Fibroblast of lung (primary cell): ENCODE measurements around the gene SH3BP4. TPM values are rescaled to one million over a fixed set of nuclear protein-coding genes. Genes with fewer than 3 reads are reported as not detected.

Experiments used
- DNase-seq, 2 donors: peaks; one replicate each; pipeline versions ENCODE4 v3.0.0 to v3.0.0-alpha.2; 2010; ENCODE audit warnings: low read depth in 2 of 2
- H2AFZ ChIP-seq: 2 replicates; pipeline ENCODE4 v1.5.1; 2012; ENCODE audit warnings: low read length, control low read depth, inconsistent platforms
- H3K27ac ChIP-seq: 2 replicates; pipeline ENCODE4 v1.5.1; 2011; ENCODE audit warnings: low read length, control low read depth; ENCODE audit not compliant: insufficient read depth
- H3K27me3 ChIP-seq: 2 replicates; pipeline ENCODE4 v1.5.1; 2011; ENCODE audit warnings: mild to moderate bottlenecking, low read length; ENCODE audit not compliant: control insufficient read depth, insufficient read depth
- H3K36me3 ChIP-seq: 2 replicates; pipeline ENCODE4 v1.5.1; 2011; ENCODE audit warnings: low read length; ENCODE audit not compliant: control insufficient read depth, insufficient read depth
- H3K4me1 ChIP-seq: 2 replicates; pipeline ENCODE4 v1.5.1; 2011; ENCODE audit warnings: low read length; ENCODE audit not compliant: control insufficient read depth, insufficient read depth; ENCODE audit errors: extremely low read depth
- H3K4me2 ChIP-seq: 2 replicates; pipeline ENCODE4 v1.5.1; 2011; ENCODE audit warnings: low read length, control low read depth; ENCODE audit not compliant: insufficient read depth; ENCODE audit errors: extremely low read depth
- H3K4me3 ChIP-seq, 4 experiments: fragments of 200-600 bp in 1 of 4; sonication (generic) in 1 of 4; replicated peaks in 1 of 4; 2 replicates each; pipeline ENCODE4 v1.5.1; 2011 to 2016; ENCODE audit warnings: low read length in 4 of 4, low read depth in 3 of 4, mild to moderate bottlenecking in 3 of 4, control low read depth in 2 of 4, inconsistent platforms in 1 of 4, mixed read lengths in 1 of 4; ENCODE audit not compliant: insufficient read depth in 1 of 4; ENCODE audit errors: control extremely low read depth in 1 of 4
- H3K79me2 ChIP-seq: 2 replicates; pipeline ENCODE4 v1.5.1; 2012; ENCODE audit warnings: mild to moderate bottlenecking, low read length, inconsistent platforms; ENCODE audit not compliant: control insufficient read depth, insufficient read depth
- H3K9ac ChIP-seq: 2 replicates; pipeline ENCODE4 v1.5.1; 2011; ENCODE audit warnings: mild to moderate bottlenecking, low read length, control low read depth; ENCODE audit not compliant: insufficient read depth
- H3K9me3 ChIP-seq: 2 replicates; pipeline ENCODE4 v1.5.1; 2012; ENCODE audit warnings: low read depth, low read length; ENCODE audit not compliant: control insufficient read depth, insufficient read depth
- H4K20me1 ChIP-seq: 2 replicates; pipeline ENCODE4 v1.5.1; 2011; ENCODE audit warnings: low read length; ENCODE audit not compliant: control insufficient read depth, insufficient read depth; ENCODE audit errors: extremely low read depth
- CTCF ChIP-seq, 2 donors: IDR thresholded peaks in 1 of 2; conservative IDR thresholded peaks in 1 of 2; 1 replicate in 1 of 2; 2 replicates in 1 of 2; pipeline ENCODE4 v1.5.1; 2011 to 2012; ENCODE audit warnings: low read length in 2 of 2, control low read depth in 1 of 2, inconsistent platforms in 1 of 2, low read depth in 1 of 2, mild to moderate bottlenecking in 1 of 2
- EZH2 ChIP-seq: IDR thresholded peaks from 2 replicates; pipeline ENCODE4 v1.5.1; 2012; ENCODE audit warnings: low read length, control low read depth, mild to moderate bottlenecking; ENCODE audit errors: missing control alignments
- polyA plus RNA-seq, 2 donors: library from polyadenylated mRNA; depleted of rRNA in 1 of 2; stranded (reverse) in 1 of 2; unstranded in 1 of 2; fragments of >200 nt; gene quantifications; 2 replicates each; pipeline ENCODE4 v1.2.1, GENCODE V29; 2011 to 2012; ENCODE audit warnings: missing spikeins in 1 of 2
- total RNA-seq: library from RNA; depleted of rRNA; stranded (reverse); fragments of >200 nt; gene quantifications from 2 replicates; pipeline ENCODE4 v1.2.1, GENCODE V29; 2014

The SH3BP4 gene
- total and polyA plus RNA-seq, 2 donors (not counting 1 experiment from before 2014, with no cell fraction given): 74.8 to 86.6 TPM

- H2AFZ ChIP-seq: no peak overlapping the region
- no peak for TF ChIP-seq EZH2
- no peak for TF ChIP-seq CTCF (conservative IDR thresholded peaks at IDR 0.05 in 1 of 2, IDR thresholded peaks at IDR 0.05 in 1 of 2; ENCODE audit: low read depth in 1 of 2, low read length in 2 of 2)
Measured at GRCh38 chr2:235030936-235031335, 79.1 kb downstream of the SH3BP4 start.

GRCh38 chr2:235031686-235032373 is 80.0 kb downstream of the SH3BP4 start:
- no peak overlapping the region for H3K9ac ChIP-seq
- no peak overlapping the region for H2AFZ ChIP-seq
- TF ChIP-seq EZH2 (no peak), CTCF (conservative IDR thresholded peaks at IDR 0.05 in 1 of 2, IDR thresholded peaks at IDR 0.05 in 1 of 2; ENCODE audit: low read depth in 1 of 2, low read length in 2 of 2) (no peak)
- no peaks in the 10 kb centered on the region for H3K27me3 ChIP-seq
- no peak overlapping the region for H3K4me3 ChIP-seq
- no peak for DNase-seq
- no peaks in the 10 kb centered on the region for H3K9me3 ChIP-seq
- no peak overlapping the region for H3K4me2 ChIP-seq
- H3K4me1 ChIP-seq: peaks cover 11% of the 10 kb centered on the region
- H4K20me1 ChIP-seq: peaks cover 3% of the 10 kb centered on the region
- peaks cover 96% of the 10 kb centered on the region for H3K79me2 ChIP-seq
- peaks cover 25% of the 10 kb centered on the region for H3K36me3 ChIP-seq
- no peak overlapping the region for H3K27ac ChIP-seq

More at GRCh38 chr2:235030936-235031335, 79.1 kb downstream of the SH3BP4 start:
- no peak overlapping the region for H3K4me2 ChIP-seq
- H3K27ac ChIP-seq: no peak overlapping the region
- no peaks in the 10 kb centered on the region for H3K9me3 ChIP-seq
- no peak overlapping the region for H3K9ac ChIP-seq
- H4K20me1 ChIP-seq: peaks cover 3% of the 10 kb centered on the region
- peaks cover 99% of the 10 kb centered on the region for H3K79me2 ChIP-seq
- H3K4me3 ChIP-seq: no peak overlapping the region
- peaks cover 17% of the 10 kb centered on the region for H3K4me1 ChIP-seq
- H3K36me3 ChIP-seq: peaks cover 24% of the 10 kb centered on the region
- no peaks in the 10 kb centered on the region for H3K27me3 ChIP-seq
- DNase-seq: no peak

GRCh38 chr2:235032466-235032865 is 80.6 kb downstream of the SH3BP4 start:
- TF ChIP-seq EZH2 (no peak), CTCF (conservative IDR thresholded peaks at IDR 0.05 in 1 of 2, IDR thresholded peaks at IDR 0.05 in 1 of 2; ENCODE audit: low read depth in 1 of 2, low read length in 2 of 2) (no peak)
- H3K79me2 ChIP-seq: peaks cover 93% of the 10 kb centered on the region
- DNase-seq: no peak
- H3K4me1 ChIP-seq: peaks cover 7% of the 10 kb centered on the region
- no peak overlapping the region for H2AFZ ChIP-seq
- no peak overlapping the region for H3K9ac ChIP-seq
- no peak overlapping the region for H3K4me2 ChIP-seq
- H3K9me3 ChIP-seq: no peaks in the 10 kb centered on the region
- H3K27ac ChIP-seq: no peak overlapping the region
- no peaks in the 10 kb centered on the region for H3K27me3 ChIP-seq
- no peak overlapping the region for H3K4me3 ChIP-seq
- H3K36me3 ChIP-seq: peaks cover 25% of the 10 kb centered on the region
- H4K20me1 ChIP-seq: peaks cover 3% of the 10 kb centered on the region
